HCT116 (cell line): Measurements from ENCODE around the gene C12orf43. TPM values are rescaled to one million over a fixed set of nuclear protein-coding genes. Genes with fewer than 3 reads are reported as not detected.

Experiments
- ATAC-seq: fragments of 200-7000 bp; cut with Tn5 transposase; 2 replicates; pipeline ENCODE4 v1.9.1; 2020; ENCODE audit warnings: mild to moderate bottlenecking, moderate library complexity
- BruUV-seq: library from RNA; stranded (reverse); fragments of 400-500 nt; replicated peaks from 2 replicates; lab custom pipeline; 2021; lab: Mats Ljungman, UMichigan
- CTCF ChIA-PET: fragments of 300-600 bp; sonication (Branson Sonifier 250); formaldehyde crosslinking; loops from one replicate; lab custom pipeline; 2021; ENCODE audit warnings: antibody characterized with exemption; lab: Charles Lee
- POLR2A ChIA-PET: fragments of 300-600, 350-600 bp; sonication (Branson Sonifier 250); formaldehyde crosslinking; loops from one replicate; lab custom pipeline; 2021; ENCODE audit warnings: antibody characterized with exemption; lab: Charles Lee
- RAD21 ChIA-PET, 2 experiments: fragments of 300-600 bp; sonication (Branson Sonifier 250); formaldehyde crosslinking; loops; one replicate each; lab custom pipeline; 2023; ENCODE audit warnings: low total read pairs in 2 of 2; ENCODE audit not compliant: uncharacterized antibody in 2 of 2, unreplicated experiment in 2 of 2, low non-redundant PET in 1 of 2; lab: Charles Lee
- DNase-seq: peaks from one replicate; pipeline ENCODE4 v3.0.0-alpha.2; 2010; ENCODE audit warnings: low read depth, low spot score
- H2AFZ ChIP-seq: fragments of 200-600 bp; shearing (Covaris generic), sonication (generic); 2 replicates; pipeline ENCODE4 v1.6.1; 2017; ENCODE audit warnings: low read depth, mixed run types, mixed read lengths, antibody characterized with exemption, low read length; ENCODE audit not compliant: poor library complexity, severe bottlenecking
- H3K27ac ChIP-seq: 2 replicates; pipeline ENCODE4 v1.5.1; 2012; ENCODE audit warnings: low read depth, low read length
- H3K27me3 ChIP-seq: fragments of 200-600 bp; sonication (generic); 2 replicates; pipeline ENCODE4 v1.6.1; 2016; ENCODE audit warnings: mixed run types, low read length, mixed read lengths; ENCODE audit not compliant: insufficient read depth
- H3K36me3 ChIP-seq, 2 experiments: fragments of 200-500 bp in 1 of 2; fragments of 200-600 bp in 1 of 2; sonication (Bioruptor generic) in 1 of 2; sonication (generic) in 1 of 2; 2 replicates each; pipeline versions ENCODE4 v1.5.1 to v1.6.1; 2014 to 2016; ENCODE audit warnings: low read length in 2 of 2, inconsistent platforms in 1 of 2, mixed read lengths in 1 of 2, mixed run types in 1 of 2; ENCODE audit not compliant: insufficient read depth in 2 of 2, control insufficient read depth in 1 of 2
- H3K4me1 ChIP-seq, 2 experiments: fragments of 200-600 bp in 1 of 2; sonication (generic) in 1 of 2; 2 replicates each; pipeline versions ENCODE4 v1.5.1 to v1.6.1; 2012 to 2017; ENCODE audit warnings: low read length in 2 of 2, inconsistent platforms in 1 of 2, mild to moderate bottlenecking in 1 of 2, mixed read lengths in 1 of 2, mixed run types in 1 of 2, moderate library complexity in 1 of 2; ENCODE audit not compliant: insufficient read depth in 2 of 2, control insufficient read depth in 1 of 2
- H3K4me2 ChIP-seq: fragments of 200-600 bp; sonication (generic); 2 replicates; pipeline ENCODE4 v1.6.1; 2017; ENCODE audit warnings: mixed run types, low read length, mixed read lengths
- H3K4me3 ChIP-seq, 2 experiments: fragments of 200-600 bp in 1 of 2; sonication (generic) in 1 of 2; replicated peaks in 1 of 2; 2 replicates each; pipeline ENCODE4 v1.5.1; 2011 to 2016; ENCODE audit warnings: low read length in 2 of 2, control low read depth in 1 of 2, low read depth in 1 of 2, mild to moderate bottlenecking in 1 of 2, mixed read lengths in 1 of 2, mixed run types in 1 of 2
- H3K79me2 ChIP-seq: fragments of 200-600 bp; sonication (generic); 2 replicates; pipeline ENCODE4 v1.6.1; 2017; ENCODE audit warnings: mild to moderate bottlenecking, mixed run types, low read length, moderate library complexity, mixed read lengths; ENCODE audit not compliant: insufficient read depth
- H3K9ac ChIP-seq: fragments of 200-600 bp; sonication (generic); 2 replicates; pipeline ENCODE4 v1.6.1; 2016; ENCODE audit warnings: low read length, mixed read lengths
- H3K9me2 ChIP-seq: fragments of 200-600 bp; sonication (generic), shearing (Covaris generic); 2 replicates; pipeline ENCODE4 v1.6.1; 2017; ENCODE audit warnings: mixed run types, mild to moderate bottlenecking, moderate library complexity; ENCODE audit not compliant: insufficient read depth
- H3K9me3 ChIP-seq, 2 experiments: fragments of 200-500 bp in 1 of 2; fragments of 200-600 bp in 1 of 2; sonication (Bioruptor generic) in 1 of 2; sonication (generic) in 1 of 2; 2 replicates each; pipeline ENCODE4 v1.6.1; 2014 to 2017; ENCODE audit warnings: low read length in 2 of 2, mixed read lengths in 2 of 2, inconsistent platforms in 1 of 2, low read depth in 1 of 2, mild to moderate bottlenecking in 1 of 2, mixed run types in 1 of 2, moderate library complexity in 1 of 2; ENCODE audit not compliant: control insufficient read depth in 1 of 2, insufficient read depth in 1 of 2
- H4K20me1 ChIP-seq: fragments of 200-600 bp; sonication (generic), shearing (Covaris generic); 2 replicates; pipeline ENCODE4 v1.6.1; 2017; ENCODE audit warnings: mixed run types, mild to moderate bottlenecking, moderate library complexity; ENCODE audit not compliant: insufficient read depth
- ATF3 ChIP-seq: IDR thresholded peaks from 2 replicates; pipeline ENCODE4 v1.6.1; 2012
- CEBPB ChIP-seq: IDR thresholded peaks from 2 replicates; pipeline ENCODE4 v1.6.1; 2012; ENCODE audit warnings: low read depth
- CTCF ChIP-seq, 3 experiments: fragments of 200-600 bp in 1 of 3; sonication (generic) in 1 of 3; IDR thresholded peaks in 2 of 3; conservative IDR thresholded peaks in 1 of 3; 2 replicates each; pipeline ENCODE4 v1.5.1; 2012 to 2017; ENCODE audit warnings: low read depth in 2 of 3, low read length in 2 of 3, antibody characterized with exemption in 1 of 3, borderline replicate concordance in 1 of 3, control low read depth in 1 of 3, mild to moderate bottlenecking in 1 of 3, mixed read lengths in 1 of 3, mixed run types in 1 of 3, moderate library complexity in 1 of 3; ENCODE audit not compliant: insufficient read depth in 1 of 3
- EGR1 ChIP-seq: IDR thresholded peaks from 2 replicates; pipeline ENCODE4 v1.6.1; 2012; ENCODE audit warnings: low read depth
- ELF1 ChIP-seq: IDR thresholded peaks from 2 replicates; pipeline ENCODE4 v1.6.1; 2012; ENCODE audit warnings: low read depth, borderline replicate concordance
- EZH2 ChIP-seq: fragments of 200-600 bp; sonication (generic); IDR thresholded peaks from 2 replicates; pipeline ENCODE4 v1.6.1; 2017; ENCODE audit warnings: antibody characterized with exemption, mixed run types
- EZH2phosphoT487 ChIP-seq: fragments of 200-600 bp; IDR thresholded peaks from 2 replicates; pipeline ENCODE4 v1.6.1; 2018; ENCODE audit warnings: antibody characterized with exemption, borderline replicate concordance
- MAX ChIP-seq: IDR thresholded peaks from 2 replicates; pipeline ENCODE4 v1.6.1; 2012
- POLR2AphosphoS5 ChIP-seq: IDR thresholded peaks from 2 replicates; pipeline ENCODE4 v1.6.1; 2011; ENCODE audit warnings: mild to moderate bottlenecking, low read depth, low read length, moderate library complexity
- RAD21 ChIP-seq: IDR thresholded peaks from 2 replicates; pipeline ENCODE4 v1.6.1; 2012; ENCODE audit warnings: low read depth, mild to moderate bottlenecking
- SIN3A ChIP-seq: IDR thresholded peaks from 2 replicates; pipeline ENCODE4 v1.6.1; 2012; ENCODE audit warnings: low read depth
- SP1 ChIP-seq: IDR thresholded peaks from 2 replicates; pipeline ENCODE4 v1.6.1; 2012; ENCODE audit warnings: low read depth
- YY1 ChIP-seq: IDR thresholded peaks from 2 replicates; pipeline ENCODE4 v1.6.1; 2011; ENCODE audit warnings: low read length, low read depth, moderate library complexity, mild to moderate bottlenecking; ENCODE audit not compliant: insufficient replicate concordance; ENCODE audit errors: extremely low read depth
- intact Hi-C: fragments of 100-400 bp; cut with micrococcal nuclease; formaldehyde crosslinking; loops from 2 replicates; pipeline ENCODE4 v1.10.0; 2022
- total RNA-seq: library from RNA; stranded (reverse); gene quantifications from one replicate; pipeline ENCODE4 v1.2.1, GENCODE V29; 2021; ENCODE audit not compliant: unreplicated experiment

C12orf43 gene
- total RNA-seq, 1 experiment from 2014 or later, result 16.2 TPM

GRCh38 chr12:120988658-120989057, 27.6 kb downstream of the C12orf43 start:
- CTCF ChIA-PET, result no interaction called here
- no peak for ATAC-seq
- Histone ChIP-seq H2AFZ (no peak overlapping the region), H3K27ac (no peak overlapping the region), H3K4me3 (no peak overlapping the region), H3K4me1 (peaks cover 0 to 6% of the 10 kb centered on the region in 2 experiments; a peak in 3 of 4 replicates), H4K20me1 (no peaks in the 10 kb centered on the region), H3K9me3 (no peaks in the 10 kb centered on the region), H3K9me2 (no peaks in the 10 kb centered on the region), H3K4me2 (no peak overlapping the region), H3K27me3 (no peaks in the 10 kb centered on the region), H3K36me3 (no peaks in the 10 kb centered on the region), H3K79me2 (no peaks in the 10 kb centered on the region), H3K9ac (no peak overlapping the region)
- intact Hi-C loops, result no loop called here
- no TSS peak for BruUV-seq
- RAD21 ChIA-PET, result interaction anchor here in 1 of 2 experiments (0.6 kb wide), 1 partner anchor 403 kb away, joined by 3 read pairs; no protein-coding TSS in a partner anchor
- TF ChIP-seq ATF3 (no peak), POLR2AphosphoS5 (no peak), EZH2 (no peak), RAD21 (no peak), ELF1 (no peak), SIN3A (no peak), EGR1 (no peak)
- DNase-seq, result no peak
- POLR2A ChIA-PET, result no interaction called here

- Histone ChIP-seq H3K36me3 (no peaks in the 10 kb centered on the region), H2AFZ (no peak overlapping the region), H3K4me3 (no peak overlapping the region), H3K27me3 (no peaks in the 10 kb centered on the region), H3K27ac (no peak overlapping the region), H4K20me1 (no peaks in the 10 kb centered on the region), H3K9ac (no peak overlapping the region), H3K4me2 (no peak overlapping the region), H3K4me1 (peaks cover 0 to 6% of the 10 kb centered on the region in 2 experiments; a peak in 3 of 4 replicates), H3K79me2 (no peaks in the 10 kb centered on the region), H3K9me2 (no peaks in the 10 kb centered on the region), H3K9me3 (no peaks in the 10 kb centered on the region)
- RAD21 ChIA-PET, result no interaction called here
- CTCF ChIA-PET, result no interaction called here
- TF ChIP-seq MAX (no peak), RAD21 (no peak), SP1 (no peak), YY1 (no peak), EZH2phosphoT487 (no peak), CEBPB (no peak), CTCF (IDR thresholded peaks at IDR 0.05 in 2 of 3, conservative IDR thresholded peaks at IDR 0.05 in 1 of 3; ENCODE audit: borderline replicate concordance in 1 of 3, insufficient read depth in 1 of 3, low read depth in 2 of 3, low read length in 2 of 3) (no peak), POLR2AphosphoS5 (no peak)
- ATAC-seq, result no peak
- POLR2A ChIA-PET, result no interaction called here
- BruUV-seq, result no TSS peak
- no peak for DNase-seq
- intact Hi-C loops, result no loop called here
These were observed 28.1 kb downstream of the C12orf43 start for GRCh38 chr12:120988234-120988633.
